Measurements from ENCODE around the gene C11orf68. TPM values are rescaled to one million over a fixed set of nuclear protein-coding genes. Genes with fewer than 3 reads are reported as not detected.

C11orf68 gene
- total RNA-seq, 1 donor from 2014 or later, result 31.7 TPM

- intact Hi-C loops (cut with micrococcal nuclease), result loop anchor here (1.0 kb wide), 2 partner anchors 11 to 18 kb away; partner anchors contain the start of genes C11orf68, CCDC85B and DRAP1
- H3K4me3 Mint-ChIP-seq, result peak overlapping the region; percentile 72
- H3K27ac Mint-ChIP-seq, result no peak overlapping the region
- no peaks in the 10 kb centered on the region for H3K36me3 Mint-ChIP-seq (ENCODE audit: low read depth)
- POLR2A ChIA-PET, result interaction anchor here (0.6 to 2.9 kb wide), 13 partner anchors 11 to 335 kb away, joined by 3 to 49 read pairs (median 7); partner anchors contain the start of genes BANF1, C11orf68, CCDC85B and CTSW
- ATAC-seq (ENCODE audit: low read depth) (no peak), DNase-seq (no peak)
- H3K27me3 Mint-ChIP-seq, result peaks cover 2% of the 10 kb centered on the region
- no peaks in the 10 kb centered on the region for H3K9me3 Mint-ChIP-seq
- H3K4me1 Mint-ChIP-seq, result peaks cover 13% of the 10 kb centered on the region
- CTCF ChIA-PET, result interaction anchor here (1.0 to 2.7 kb wide), 4 partner anchors 10 to 17 kb away, joined by 4 to 11 read pairs (median 8); partner anchors contain the start of genes CCDC85B and FIBP
- TF ChIP-seq CTCF (IDR thresholded peaks at IDR 0.05), result no peak
These were observed 18.0 kb downstream of the C11orf68 start for GRCh38 chr11:65900899-65901180.

GRCh38 chr11:65900125-65900898 lies 18.6 kb downstream of the C11orf68 start, which contains the start of gene FOSL1:
Gene FOSL1, minus strand, starts transcription at chr11:65900388. Its CDS starts 49 bp downstream, at chr11:65900339.
- Mint-ChIP-seq H3K36me3 (ENCODE audit: low read depth) (no peaks in the 10 kb centered on the region), H3K9me3 (no peaks in the 10 kb centered on the region), H3K4me3 (peak within 1 kb of the TSS; percentile 72), H3K27ac (no peak within 1 kb of the TSS), H3K4me1 (peaks cover 13% of the 10 kb centered on the region), H3K27me3 (peaks cover 2% of the 10 kb centered on the region)
- peak; percentile 90 for ATAC-seq (ENCODE audit: low read depth)
- ChIA-PET CTCF (interaction anchor here (1.0 to 2.7 kb wide), 3 partner anchors 10 to 16 kb away, joined by 6 to 11 read pairs (median 9); partner anchors contain the start of genes CCDC85B and FIBP), POLR2A (interaction anchor here (0.5 to 2.9 kb wide), 14 partner anchors 10 to 334 kb away, joined by 3 to 49 read pairs (median 4); partner anchors contain the start of genes C11orf68, CCDC85B, CTSW and DRAP1)
- TF ChIP-seq CTCF (IDR thresholded peaks at IDR 0.05), result no peak
- intact Hi-C loops (cut with micrococcal nuclease), result loop anchor here (1.0 kb wide), 2 partner anchors 10 to 19 kb away; partner anchors contain the start of genes C11orf68, CCDC85B and DRAP1
- peak; percentile 82 for DNase-seq

GRCh38 chr11:65899356-65900124 lies 19.3 kb downstream of the C11orf68 start:
- peak; percentile 15 for ATAC-seq (ENCODE audit: low read depth)
- peak; percentile 53 for DNase-seq

GRCh38 chr11:65898656-65899355 lies 20.1 kb downstream of the C11orf68 start:
- ATAC-seq (ENCODE audit: low read depth) (no peak), DNase-seq (no peak)
- peaks cover 19% of the 10 kb centered on the region for H3K4me1 Mint-ChIP-seq
- peak overlapping the region; percentile 70 for H3K4me3 Mint-ChIP-seq
- peaks cover 2% of the 10 kb centered on the region for H3K27me3 Mint-ChIP-seq
- POLR2A ChIA-PET, result interaction anchor here (0.7 to 2.4 kb wide), 11 partner anchors 9 to 303 kb away, joined by 3 to 21 read pairs (median 6); partner anchors contain the start of genes C11orf68, CCDC85B, DRAP1 and FIBP
- CTCF ChIA-PET, result interaction anchor here (1.0 to 2.7 kb wide), 3 partner anchors 10 to 39 kb away, joined by 3 to 11 read pairs (median 10); partner anchors contain the start of genes CCDC85B and FIBP
- intact Hi-C loops (cut with micrococcal nuclease), result no loop called here
- TF ChIP-seq CTCF (IDR thresholded peaks at IDR 0.05), result no peak
- no peaks in the 10 kb centered on the region for H3K36me3 Mint-ChIP-seq (ENCODE audit: low read depth)
- no peaks in the 10 kb centered on the region for H3K9me3 Mint-ChIP-seq
- no peak overlapping the region for H3K27ac Mint-ChIP-seq

More at GRCh38 chr11:65899356-65900124, 19.3 kb downstream of the C11orf68 start:
- Mint-ChIP-seq H3K4me1 (peaks cover 13% of the 10 kb centered on the region), H3K9me3 (no peaks in the 10 kb centered on the region), H3K36me3 (ENCODE audit: low read depth) (no peaks in the 10 kb centered on the region), H3K27ac (no peak overlapping the region), H3K27me3 (peaks cover 2% of the 10 kb centered on the region), H3K4me3 (peak overlapping the region; percentile 69)
- POLR2A ChIA-PET, result interaction anchor here (0.7 to 2.9 kb wide), 11 partner anchors 9 to 188 kb away, joined by 3 to 49 read pairs (median 9); partner anchors contain the start of genes C11orf68, CCDC85B, DRAP1 and FIBP
- TF ChIP-seq CTCF (IDR thresholded peaks at IDR 0.05), result no peak
- intact Hi-C loops (cut with micrococcal nuclease), result loop anchor here (1.0 kb wide), 2 partner anchors 9 to 20 kb away; partner anchors contain the start of genes C11orf68, CCDC85B and DRAP1
- CTCF ChIA-PET, result interaction anchor here (2.7 kb wide), 1 partner anchor 9 kb away, joined by 11 read pairs; the partner anchor contains the start of gene CCDC85B

Data from activated B cell treated with CpG ODN at 0.5 μM for 24 hours (primary cell).